Fibroblast of skin of left quadriceps (primary cell): ENCODE measurements around the gene RNPS1.

ENCODE experiments used
- DNase-seq, 2 experiments: peaks; one replicate each; pipeline ENCODE4 v3.0.0-alpha.2; 2013; ENCODE audit warnings: low read depth in 2 of 2

The RNPS1 gene

DNA sequence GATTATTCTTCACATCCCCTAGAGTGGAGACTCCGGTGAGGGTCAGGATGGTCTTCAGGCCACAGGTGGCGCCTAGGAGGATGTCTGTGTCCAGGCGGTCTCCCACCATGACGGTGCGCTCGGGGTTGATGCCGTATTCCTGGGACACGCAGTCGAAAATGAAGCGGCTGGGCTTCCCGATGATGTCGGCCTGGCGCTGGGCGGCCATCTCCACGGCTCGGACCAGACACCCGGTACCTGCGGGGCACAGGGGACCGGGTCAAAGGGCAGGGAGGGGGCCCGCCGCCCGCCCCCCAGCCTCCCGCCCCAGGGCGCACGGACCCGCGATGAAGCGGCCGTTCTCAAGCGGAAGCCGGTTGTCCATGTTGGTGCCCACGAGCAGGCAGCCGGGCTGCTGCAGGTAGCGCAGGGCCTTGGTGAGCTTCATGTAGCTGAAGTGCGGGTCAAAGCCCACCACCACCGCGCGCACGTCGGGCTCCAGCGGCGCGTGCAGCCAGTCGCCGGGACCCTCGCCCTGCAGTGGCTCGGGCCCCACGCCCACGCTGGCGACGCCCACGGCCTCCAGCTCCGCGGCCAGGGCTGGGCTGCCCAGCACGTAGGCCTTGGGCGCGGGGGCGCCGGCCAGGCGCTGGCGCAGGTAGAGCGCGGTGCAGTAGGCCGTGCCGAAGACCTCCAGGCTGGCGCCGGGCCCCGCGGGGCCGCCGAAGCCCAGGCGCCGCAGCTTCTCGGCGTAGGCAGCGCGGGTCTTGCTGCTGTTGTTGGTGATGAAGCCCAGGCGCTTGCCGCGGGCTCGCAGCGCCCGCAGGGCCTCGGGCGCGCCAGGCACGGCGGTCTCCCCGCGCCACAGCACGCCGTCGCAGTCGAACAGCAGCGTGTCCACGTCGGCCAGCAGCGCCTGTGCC lies 53.9 kb downstream of the RNPS1 start:
- no peak for DNase-seq

DNA sequence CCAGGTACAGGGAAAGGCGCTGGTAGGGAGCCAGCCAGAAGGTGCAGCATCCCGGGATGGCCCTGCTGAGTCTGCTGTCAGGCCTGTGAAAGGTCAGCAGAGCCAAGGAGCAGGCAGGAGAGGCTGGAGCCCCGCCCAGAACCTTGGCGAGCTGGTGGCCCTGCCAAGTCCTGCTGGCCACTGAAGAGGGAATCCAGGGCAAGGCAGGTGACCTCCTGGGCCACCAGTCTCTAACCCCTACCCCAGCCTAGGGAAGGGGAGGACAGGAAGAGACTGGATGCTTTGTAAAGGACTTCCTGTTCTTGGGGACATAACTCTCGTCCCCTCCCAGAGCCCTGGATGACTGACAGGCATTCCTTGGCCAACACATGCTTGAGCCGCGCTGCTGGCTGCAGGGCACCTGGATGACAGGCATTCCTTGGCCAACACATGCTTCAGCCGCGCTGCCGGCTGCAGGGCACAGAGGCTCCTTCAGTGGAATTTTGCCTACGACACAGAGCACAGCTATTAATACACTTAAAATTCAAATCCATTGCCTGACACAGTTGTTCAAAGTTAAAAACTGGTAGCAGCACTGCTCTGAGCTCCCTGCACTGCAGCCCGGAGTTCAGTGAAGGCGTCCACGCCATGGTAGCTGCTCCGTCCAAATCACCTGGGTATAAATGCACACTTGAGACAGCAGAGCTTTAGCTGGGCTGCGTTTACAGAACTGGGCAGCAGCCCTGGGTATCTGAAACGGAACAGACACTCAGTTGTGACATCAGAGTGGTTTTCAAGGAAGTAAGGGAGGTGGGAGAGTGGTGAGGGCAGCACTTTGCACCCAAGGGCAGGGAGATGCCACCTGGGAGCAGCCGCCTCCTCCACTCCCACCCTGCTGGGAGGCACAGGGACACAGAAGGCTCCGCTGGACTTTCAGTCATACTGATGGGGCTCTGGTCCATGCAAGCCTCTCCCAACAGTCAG lies 55.3 kb downstream of the RNPS1 start:
- DNase-seq = no peak

DNA sequence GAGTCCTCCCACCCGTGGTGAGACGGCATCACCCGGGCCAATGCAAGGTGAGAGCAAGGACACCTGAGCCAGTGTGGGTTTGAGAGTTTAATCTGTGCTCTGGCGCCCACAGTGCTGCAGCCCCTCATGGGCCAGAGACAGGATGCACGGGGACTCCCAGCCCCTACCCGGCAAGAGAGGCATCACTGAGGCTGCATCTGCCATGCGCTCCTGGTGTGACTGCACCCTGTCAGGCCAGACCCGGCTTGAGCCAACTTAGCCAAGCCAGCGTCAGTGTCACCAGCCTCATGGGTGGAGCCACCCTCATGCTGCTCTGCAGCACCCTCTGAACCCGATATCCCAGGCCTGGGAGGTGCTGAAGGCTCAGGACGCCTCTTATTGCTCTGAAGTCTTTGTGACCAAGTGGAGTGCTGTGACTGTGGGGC lies 56.0 kb downstream of the RNPS1 start:
- no peak for DNase-seq

DNA sequence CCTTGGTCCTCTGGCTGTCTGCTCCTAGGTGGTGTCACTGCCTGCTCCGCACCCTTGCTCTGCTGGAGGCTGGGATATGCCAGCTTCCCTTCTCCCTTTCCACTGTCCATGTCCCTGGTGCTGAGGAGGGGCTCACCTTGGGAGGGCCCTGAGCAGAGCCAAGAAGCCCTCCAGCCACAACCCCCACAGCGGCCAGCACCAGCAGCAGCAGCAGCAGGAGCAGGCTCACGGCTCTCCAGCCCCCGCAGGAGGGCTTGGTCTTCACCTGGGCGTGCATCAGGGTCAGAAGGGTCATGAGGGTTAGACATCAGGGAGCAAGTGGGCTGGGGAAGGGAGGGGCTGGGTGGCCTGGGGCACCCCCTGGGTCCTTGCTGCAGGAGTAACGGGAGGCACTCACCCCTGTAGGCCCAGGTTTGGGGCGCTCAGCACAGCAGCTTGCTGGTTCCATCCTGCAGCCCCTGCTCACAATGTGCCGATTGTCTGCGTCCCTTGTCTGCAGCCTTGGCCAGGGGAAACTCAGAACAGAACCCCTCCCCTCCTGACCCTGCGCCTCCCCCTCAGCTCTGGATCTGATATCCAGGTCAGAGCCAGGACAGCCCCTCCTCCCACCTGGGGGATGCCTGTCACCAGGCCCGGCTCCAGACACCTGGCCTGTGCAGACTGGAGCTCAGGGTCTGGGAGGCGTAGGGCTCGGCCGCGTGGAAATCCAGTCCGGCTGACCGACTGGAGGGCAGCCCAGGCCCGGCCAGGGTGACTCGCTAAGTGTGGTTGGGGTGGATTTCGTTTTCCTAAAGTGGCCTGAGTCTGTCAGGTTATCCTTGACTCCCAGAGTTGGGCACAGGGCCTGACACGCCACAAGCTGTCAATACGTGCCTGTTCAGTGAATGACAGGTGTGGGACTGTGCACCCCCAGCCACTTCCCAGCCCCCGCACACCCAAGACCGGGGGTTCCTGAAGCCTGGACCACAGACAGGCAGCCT lies 57.2 kb downstream of the RNPS1 start, which contains the start of gene BRICD5:
Gene BRICD5, minus strand, starts transcription at position 478 of the 980 bp plus-strand sequence. Its CDS starts 30 bp downstream, at position 448.
- DNase-seq = no peak

DNA sequence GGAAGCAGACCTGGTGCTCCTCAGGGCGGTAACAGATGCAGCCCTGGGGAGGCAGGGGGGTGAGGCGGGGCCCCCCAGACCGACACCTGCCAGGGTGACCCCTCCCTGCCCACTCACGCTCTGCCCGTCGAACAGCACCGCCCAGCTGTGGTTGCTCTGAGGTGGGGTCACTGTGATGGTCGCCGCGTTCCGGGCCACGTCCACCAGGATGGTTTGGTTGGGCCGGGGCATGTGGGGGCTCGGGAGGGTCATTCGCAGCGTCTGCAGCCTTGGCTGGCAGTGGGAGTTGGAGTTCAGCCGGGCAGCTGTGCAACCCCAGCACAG lies 58.0 kb downstream of the RNPS1 start:
- DNase-seq = no peak

DNA sequence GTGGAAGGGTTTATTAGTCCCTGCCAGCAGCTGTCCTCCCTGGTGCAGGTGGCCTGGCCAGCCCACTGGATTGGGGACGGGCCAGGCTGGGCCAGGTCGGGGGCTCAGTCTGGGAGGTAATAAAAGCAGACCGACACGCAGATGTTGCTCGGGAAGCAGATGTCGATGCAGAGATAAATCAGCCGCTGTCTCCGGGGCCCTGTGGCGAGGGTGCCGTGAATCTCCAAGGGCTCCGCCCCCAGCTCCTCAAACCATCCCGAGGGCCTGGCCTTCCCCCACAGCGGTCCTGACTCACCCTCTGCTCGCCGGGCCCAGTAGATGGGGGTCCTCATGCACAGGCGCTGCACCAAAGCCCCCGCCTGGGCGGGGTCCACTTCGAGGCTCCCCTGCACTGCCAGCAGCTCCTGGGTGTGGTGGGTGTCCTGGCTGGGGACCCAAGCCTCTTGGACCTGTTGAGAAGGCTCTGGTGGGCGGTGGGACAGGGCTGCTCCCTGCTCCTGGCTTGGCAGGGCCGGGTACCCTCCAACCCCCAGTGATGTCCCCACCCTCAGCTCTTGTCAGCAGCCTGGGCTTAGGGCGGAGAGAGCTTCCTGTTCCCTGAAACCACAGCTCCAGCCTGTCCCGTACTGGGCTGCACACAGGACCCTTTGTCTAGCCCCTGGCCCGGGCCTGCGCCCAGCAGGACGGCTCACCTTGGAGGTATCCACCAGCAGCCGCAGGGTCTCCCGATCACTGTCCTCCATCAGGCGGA lies 58.5 kb downstream of the RNPS1 start:
- no peak for DNase-seq

DNA sequence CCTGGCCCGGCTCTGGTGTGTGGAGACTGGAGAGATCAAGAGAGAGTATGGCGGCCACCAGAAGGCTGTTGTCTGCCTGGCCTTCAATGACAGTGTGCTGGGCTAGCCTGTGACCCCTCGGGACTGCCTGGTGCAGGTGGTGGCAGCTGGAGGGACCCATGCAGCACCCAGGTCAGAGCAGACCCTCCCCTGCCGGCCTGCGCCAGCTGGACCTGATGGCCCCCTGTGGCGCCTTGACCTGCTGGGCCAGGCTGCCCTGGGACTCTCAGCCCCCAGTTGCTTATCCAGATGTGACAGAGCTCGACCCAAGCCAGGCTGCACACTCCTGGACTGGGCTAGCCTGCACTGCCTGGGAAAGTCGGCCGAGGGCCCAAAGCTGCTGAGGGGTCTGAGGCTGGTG lies 59.2 kb downstream of the RNPS1 start:
- no peak for DNase-seq

DNA sequence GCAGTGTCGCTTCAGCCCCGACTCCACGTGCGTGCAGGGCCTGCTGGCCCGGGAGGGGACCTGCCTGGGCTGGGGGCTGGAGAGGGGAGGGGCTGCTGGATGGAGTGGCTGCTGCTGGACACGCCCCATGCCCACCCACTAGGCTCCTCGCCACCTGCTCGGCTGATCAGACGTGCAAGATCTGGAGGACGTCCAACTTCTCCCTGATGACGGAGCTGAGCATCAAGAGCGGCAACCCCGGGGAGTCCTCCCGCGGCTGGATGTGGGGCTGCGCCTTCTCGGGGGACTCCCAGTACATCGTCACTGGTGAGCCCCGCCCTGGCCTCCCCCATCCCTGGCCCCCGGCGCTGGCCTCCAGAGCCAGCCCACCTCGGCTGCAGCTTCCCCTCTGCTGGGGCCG lies 59.6 kb downstream of the RNPS1 start:
- no peak for DNase-seq

DNA sequence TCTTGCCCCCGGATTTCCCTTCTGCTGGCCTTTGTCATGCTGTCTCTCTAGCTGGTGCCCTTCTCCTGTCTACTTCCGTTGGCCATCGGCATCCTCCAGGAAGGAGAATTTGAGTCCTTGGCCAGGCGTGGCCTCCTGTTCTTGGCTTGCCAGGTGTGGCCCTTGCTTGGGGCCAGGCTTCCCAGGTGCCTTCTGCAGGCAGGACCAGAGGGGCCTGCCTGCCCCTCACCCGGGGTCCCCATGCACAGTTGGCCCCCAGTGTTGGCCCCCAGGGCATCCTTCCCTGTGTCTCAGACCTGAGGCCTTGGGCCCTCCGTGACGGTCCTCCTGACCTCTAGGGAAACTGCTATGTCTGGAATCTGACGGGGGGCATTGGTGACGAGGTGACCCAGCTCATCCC lies 60.1 kb downstream of the RNPS1 start:
- no peak for DNase-seq

DNA sequence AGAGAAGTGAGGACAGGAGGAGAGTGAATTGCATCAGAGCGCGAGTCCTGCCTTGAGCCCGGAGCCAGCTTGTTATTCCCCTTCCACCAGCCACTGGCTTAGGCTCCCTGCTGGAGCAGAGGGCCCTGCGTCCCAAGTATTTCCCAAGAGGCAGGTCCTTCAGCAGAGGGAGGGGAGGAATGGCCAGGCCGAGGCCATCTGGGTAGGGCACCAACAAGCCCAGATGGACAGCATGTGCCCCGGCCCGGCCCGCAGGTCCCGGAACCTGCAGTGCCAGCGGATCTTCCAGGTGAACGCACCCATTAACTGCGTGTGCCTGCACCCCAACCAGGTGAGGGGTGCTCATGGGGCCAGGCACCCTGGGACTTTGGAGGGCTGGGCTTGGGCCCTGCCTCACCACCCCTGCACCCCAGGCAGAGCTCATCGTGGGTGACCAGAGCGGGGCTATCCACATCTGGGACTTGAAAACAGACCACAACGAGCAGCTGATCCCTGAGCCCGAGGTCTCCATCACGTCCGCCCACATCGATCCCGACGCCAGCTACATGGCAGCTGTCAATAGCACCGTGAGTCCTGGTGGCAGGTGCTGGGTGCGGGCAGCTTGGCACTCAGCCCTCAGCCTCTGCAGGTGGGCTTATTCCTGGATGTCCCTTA lies 61.0 kb downstream of the RNPS1 start:
- DNase-seq = no peak

DNA sequence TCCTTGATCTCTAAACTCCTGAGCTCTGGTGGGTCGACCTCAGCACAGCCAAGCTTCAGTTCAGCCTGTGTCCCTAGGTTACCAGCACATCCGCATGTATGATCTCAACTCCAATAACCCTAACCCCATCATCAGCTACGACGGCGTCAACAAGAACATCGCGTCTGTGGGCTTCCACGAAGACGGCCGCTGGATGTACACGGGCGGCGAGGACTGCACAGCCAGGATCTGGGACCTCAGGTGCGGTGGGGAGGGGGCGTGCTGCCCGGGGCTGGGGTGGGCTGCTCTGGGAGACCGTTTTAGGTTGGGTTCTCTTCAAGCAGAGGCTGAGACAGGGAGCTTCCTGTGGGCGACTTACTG lies 61.5 kb downstream of the RNPS1 start:
- no peak for DNase-seq

DNA sequence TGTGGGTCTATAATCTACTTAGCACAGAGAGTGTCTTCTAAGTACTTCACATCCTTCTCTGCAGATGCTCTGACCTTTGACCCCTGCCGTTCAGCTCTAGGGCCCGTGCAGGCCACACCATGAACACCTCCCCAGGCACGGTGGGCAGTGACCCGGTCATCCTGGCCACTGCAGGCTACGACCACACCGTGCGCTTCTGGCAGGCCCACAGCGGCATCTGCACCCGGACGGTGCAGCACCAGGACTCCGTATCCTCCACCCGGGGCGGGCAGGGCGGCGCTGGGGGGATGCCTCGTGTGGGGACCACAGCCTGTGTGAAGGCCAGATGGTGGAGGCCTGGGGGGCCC lies 62.0 kb downstream of the RNPS1 start:
- no peak for DNase-seq

DNA sequence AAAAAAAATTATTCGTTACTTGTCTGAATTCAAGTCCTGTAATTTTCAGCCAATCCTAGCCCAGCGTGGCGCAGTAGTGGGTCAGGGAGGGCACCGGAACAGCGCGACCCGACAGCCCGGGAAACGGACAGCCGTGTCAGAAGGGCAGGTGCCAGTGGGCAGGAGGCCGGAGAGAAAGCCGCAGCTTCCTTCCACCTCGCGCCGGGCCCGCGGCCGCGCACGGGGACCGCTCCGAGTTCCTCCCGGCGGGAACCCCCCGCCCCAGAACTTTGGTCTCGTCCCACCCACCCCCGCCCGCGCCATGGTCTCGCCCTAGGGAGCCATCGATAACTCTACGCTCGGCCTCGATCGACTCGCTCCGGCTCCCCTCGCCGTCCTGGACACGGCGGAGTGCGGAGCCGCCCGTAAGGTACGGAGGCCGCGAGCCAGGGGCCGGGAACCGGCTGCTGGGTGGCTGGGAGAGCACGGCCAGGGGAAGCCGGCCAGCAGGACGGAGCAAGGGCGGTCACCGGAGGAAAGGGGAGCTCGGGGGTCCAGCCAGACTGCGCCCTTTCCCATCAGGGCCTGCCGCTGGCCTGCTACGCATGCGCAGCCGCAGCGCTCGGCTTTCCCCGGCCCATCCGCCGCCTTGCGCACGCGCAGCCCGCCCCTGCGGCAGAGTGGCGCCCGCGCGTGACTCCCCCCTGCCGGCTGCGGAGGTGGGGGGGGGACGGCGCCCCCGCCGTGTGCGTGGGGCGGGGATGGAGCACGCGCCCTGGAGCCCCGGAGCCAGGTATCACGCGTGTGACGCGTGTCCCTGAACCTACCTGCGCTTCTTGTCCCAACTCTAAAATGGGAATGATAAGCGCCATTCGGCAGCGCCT lies 62.6 kb downstream of the RNPS1 start, which contains the start of gene MLST8:
Gene MLST8, plus strand, starts transcription at position 351 of the 863 bp plus-strand sequence. CDS start 632 bp downstream, outside the sequence.
- peak; percentile 71 to 72 for DNase-seq

DNA sequence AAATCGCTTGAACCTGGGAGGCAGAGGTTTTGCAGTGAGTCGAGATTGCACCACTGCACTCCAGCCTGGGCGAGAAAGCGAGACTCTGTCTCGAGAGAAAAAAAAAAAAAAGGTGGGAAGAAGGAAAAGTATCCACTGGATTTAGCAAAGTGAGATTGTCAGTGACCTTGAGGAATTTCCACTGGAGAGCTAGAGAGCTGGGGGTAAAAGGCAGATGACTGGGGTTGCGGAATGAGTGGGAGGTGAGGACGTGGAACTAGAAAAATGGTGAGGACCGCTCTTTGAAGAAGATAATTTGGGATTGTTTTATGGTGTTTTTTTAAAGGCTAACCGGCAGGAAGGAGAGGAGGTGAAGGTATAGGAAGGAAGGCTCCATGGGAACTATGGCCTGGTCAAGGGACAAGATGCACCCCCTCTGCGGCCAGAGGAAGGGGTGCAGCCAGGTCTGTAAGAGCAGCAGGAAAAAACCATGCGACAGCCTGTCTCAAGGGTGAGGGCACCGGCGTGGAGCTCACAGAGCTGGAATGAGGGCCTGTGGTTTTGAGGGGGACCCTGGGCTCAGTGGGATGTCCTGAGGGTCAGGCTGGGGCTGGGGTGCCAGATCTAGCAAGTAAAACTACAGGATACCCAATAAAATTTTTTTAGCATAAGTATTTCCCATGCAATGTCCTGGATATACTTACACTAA lies 63.4 kb downstream of the RNPS1 start:
- DNase-seq = no peak
